ENCODE data around the gene ZKSCAN8.
"Not testable (repeated sequence)": the region's sequence is repeated elsewhere in the genome, so short reads cannot be mapped to it uniquely, and the experiment has no call there.

ZKSCAN8 gene

DNA sequence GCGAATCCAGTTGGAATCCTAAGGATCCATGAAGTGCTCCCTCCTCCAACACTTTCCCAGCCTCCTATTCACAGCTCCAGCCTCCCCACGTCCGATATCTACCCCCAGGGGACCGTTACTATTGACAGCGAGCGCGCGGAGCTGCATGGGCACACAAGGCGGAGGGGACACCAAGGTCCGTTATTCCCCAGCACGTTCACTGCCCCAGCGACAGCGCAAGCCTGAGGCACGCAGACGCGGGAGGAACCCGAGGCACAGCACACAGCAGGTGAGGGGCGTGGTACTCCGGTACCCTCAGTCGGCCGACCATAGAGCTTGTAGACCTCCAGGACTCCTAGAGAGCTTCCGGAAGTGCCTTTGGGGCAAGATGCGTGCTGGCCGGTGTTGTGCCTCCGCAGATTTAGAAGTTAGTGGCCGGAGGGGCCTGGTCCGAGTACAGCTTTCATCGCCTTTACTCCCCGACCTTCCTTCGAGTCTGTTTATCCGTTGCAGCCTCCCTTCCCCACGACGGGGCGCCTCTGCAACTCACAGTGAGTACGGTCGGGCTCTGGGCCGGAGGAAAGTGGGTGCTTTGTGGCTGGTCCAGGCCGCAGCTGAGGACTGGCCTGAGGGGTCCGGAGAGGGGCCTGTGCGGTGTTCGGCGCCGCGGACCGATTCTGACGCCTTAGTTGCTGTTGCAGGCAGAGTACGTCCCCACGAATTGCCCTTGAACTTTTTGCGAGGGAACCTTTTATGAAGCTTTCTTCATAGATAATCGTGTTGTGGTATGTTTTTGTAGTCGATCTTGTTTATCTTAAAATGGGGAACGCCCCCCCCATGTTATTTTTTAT, at the start of gene ZKSCAN8:
Gene ZKSCAN8, plus strand, starts transcription at position 384 of the 830 bp plus-strand sequence. CDS start 6,525 bp downstream, outside the sequence.
- DNase-seq: peak; percentile 97

- DNase-seq: not testable (repeated sequence)
These were observed 39.5 kb upstream of the ZKSCAN8 start for GRCh38 chr6:28102222-28102621.

GRCh38 chr6:28102699-28103098, 39.0 kb upstream of the ZKSCAN8 start:
- not testable (repeated sequence) for DNase-seq

DNA sequence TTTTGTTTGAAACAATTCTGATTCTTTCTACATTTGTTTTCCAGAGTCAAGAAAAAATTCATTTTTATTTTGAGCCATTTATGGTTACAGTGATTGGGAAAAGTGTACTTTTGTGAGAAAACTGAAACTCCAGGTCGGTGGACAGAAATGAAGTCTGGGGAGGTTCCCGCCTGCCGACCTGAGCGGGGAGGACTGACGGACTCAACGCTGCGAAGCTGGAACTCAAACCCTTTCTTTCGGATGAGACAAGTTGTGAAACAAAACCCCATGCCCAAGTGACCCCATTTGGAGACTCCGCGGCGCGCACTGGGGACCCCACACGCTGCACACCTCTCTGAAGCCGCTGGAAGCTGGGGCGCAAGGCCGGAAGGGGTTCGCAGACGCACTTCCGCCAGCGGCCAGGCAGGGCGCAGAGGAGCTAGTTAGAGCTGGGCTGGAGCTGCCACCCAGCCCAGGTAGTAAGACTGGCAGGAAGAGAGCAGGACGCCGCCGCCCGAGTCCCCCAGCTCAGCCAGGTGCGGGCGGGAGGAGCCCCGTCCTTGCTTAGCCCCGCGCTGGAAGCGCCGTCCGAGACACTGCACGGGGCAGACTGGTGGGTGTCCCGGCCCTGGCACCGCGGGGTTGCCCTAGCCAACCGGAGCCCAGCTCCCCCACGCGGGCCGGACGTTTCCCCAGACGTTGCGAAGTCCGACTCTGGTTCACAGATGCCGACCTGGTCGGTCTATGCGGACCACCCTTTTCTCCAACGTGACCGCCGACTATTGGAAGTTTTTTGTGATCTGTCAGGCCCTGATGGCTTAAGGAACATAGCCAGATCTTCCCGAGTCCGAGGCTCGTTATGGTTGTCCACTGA, 37.1 kb upstream of the ZKSCAN8 start:
- peak; percentile 86 for DNase-seq

- DNase-seq: peak; percentile 17
These were observed 36.4 kb upstream of the ZKSCAN8 start for GRCh38 chr6:28105245-28105639.

- no peak for DNase-seq
These were observed 34.2 kb upstream of the ZKSCAN8 start for GRCh38 chr6:28107506-28107905.

DNA sequence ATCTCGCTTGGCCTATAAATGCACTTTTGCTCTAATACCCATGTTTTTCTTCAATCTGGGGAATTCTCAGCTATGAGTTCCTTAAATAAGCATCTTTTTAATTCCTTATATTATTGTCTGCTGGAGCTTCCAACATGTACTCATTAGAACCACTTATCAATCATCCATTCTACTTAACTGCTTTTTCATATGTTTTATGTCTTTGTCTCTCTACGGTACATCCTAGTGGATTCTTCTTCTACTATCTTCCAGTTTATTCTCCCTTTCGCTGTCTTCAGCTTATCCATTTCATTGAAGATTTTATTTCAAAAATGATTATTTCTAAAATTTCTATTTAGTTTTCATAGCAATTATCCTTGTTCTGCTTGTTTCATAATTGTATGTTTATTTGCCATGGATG, 29.7 kb upstream of the ZKSCAN8 start:
- DNase-seq: no peak

DNA sequence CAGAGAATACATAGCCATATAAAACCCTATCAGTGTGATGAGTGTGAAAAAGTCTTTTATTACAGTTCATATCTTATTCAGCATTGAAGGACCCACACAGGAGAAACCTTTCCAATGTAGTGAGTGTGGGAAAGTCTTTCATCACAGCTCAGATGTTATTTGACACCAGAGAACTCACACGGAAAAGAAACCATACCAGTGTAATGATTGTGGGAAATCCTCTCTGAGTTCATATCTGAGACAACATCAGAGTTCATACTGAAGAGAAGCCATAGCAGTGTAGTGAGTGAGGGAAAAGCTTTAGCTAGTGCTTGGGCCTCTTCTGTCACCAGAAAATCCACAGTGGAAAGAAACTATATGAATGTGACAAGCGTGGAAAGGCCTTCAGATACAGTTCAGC, 25.9 kb upstream of the ZKSCAN8 start:
- DNase-seq: no peak

- no peak for DNase-seq
These were observed 24.2 kb upstream of the ZKSCAN8 start for GRCh38 chr6:28117386-28118050.

DNA sequence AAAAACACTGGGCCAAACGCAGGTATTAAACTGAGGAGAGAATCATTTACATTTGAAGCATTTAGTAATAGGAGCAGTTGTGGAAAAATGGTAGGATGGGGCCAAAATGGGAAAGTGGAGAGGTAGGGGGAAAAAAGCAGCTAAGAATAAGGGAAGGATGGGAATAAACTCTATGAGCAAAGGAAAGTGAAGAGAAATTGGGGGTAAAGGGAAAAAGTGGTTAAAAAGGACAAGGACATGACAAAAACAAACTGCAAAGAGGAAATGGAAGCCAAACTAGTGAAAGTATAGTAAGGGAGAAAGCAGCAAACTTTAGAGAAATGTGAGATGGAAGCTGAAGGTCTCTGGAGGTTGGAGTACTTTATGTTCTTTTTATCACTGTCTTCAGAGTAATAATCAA, 23.5 kb upstream of the ZKSCAN8 start:
- no peak for DNase-seq

GRCh38 chr6:28121876-28122275, 19.8 kb upstream of the ZKSCAN8 start:
- DNase-seq: no peak

- DNase-seq: not testable (repeated sequence)
These were observed 19.4 kb upstream of the ZKSCAN8 start for GRCh38 chr6:28122283-28122682.

DNA sequence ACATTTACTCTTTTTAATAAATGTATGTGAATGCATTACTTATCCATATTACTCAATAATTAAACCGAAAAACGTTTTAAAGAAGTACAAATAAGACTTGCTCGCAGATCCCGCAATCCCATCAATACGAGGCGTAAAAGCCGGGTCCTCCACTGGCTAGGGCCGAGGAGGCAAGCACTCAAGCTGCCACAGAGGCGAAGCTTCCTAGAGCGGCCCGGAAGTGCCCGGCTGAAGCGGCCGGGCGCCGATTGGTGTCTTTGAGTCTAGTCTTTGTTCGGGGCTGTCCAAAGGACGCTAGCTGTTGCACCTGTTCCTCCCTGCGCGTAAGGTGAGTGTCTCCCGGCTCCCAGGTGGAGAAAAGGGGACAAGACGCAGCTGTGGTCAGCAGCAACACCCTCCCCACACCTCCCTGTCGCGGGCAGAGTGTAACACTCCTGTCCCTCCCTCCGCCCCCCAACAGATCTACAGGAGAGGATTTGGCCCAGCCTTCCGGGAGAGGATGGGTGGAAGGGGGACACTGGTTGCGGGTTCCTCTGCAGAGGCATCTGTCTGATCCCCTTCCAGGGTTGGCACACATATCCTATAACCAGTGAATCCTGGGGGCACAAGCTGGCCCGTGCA, 17.2 kb upstream of the ZKSCAN8 start, which contains the start of gene ZSCAN16:
Gene ZSCAN16, plus strand, starts transcription at position 260 of the 621 bp plus-strand sequence. CDS start 835 bp downstream, outside the sequence.
- peak; percentile 95 for DNase-seq

- DNase-seq: no peak
These were observed 16.7 kb upstream of the ZKSCAN8 start for GRCh38 chr6:28124971-28125353.

GRCh38 chr6:28125401-28125800, 16.3 kb upstream of the ZKSCAN8 start:
- no peak for DNase-seq

- DNase-seq: peak; percentile 8
These were observed 7.7 kb upstream of the ZKSCAN8 start for GRCh38 chr6:28134015-28134414.

DNA sequence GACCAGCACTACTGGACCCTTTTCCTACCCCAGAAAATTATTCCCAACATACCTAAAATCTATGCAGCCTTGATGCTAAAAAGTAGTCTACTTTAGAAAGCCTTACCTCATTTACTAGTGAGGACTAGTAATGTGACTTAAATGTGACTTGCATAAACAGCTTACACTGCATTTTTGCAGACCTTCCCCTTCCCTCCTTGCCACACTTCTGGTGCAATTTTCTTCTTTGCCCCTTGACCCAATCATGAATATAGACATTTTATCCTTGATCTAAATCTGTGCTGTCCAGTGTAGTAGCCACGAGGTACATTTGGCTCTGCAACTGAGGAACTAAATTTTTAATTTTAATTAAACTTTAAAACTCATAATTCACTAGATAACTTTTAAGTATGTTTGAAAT, 7.0 kb upstream of the ZKSCAN8 start:
- no peak for DNase-seq

- DNase-seq: no peak
These were observed 6.3 kb upstream of the ZKSCAN8 start for GRCh38 chr6:28135393-28135792.

DNA sequence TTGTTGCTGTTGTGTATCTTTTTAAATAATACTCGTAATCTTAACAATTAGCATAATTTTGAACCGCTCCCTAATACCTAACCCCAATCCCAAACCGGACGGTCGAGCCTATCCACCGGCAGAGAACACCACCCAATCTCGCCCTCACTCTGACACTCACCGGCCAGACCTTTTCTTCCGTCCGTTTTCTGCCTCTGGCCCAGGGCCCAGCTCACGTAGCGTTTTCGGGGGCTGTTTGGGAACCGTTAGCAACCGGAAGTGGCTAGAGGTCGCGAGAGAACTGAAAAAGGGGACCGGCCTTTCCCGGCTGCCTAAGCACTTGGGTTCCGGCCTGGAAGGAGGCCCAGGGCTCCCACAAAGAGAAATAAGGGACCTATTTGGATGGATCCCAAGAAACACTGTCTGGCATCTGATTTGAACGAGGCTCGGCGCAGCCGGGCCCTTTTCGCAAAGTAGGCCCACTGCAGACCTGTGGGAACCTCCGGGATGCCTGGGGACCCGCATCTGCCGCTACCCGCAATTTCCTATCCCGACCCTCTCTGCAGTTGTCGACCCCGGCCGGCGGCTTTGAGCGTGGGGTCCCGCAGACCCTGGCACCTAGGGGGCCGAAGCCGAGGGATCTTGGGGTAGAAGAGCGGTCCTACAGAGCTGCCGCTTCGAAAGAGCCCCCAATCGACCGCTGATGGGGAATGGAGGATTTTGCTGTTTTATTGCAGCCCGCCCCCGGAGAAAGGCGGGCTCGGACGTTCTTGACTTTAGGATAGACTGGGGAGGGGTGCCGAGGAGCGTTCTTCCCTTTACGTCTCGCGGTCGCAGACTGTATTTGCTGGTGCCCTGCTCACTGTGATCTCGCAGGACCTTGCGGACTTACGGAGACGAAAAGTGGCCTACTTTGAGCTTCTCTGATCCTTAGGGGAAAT, 4.8 kb upstream of the ZKSCAN8 start:
- peak; percentile 91 for DNase-seq

GRCh38 chr6:28137505-28137981, 4.1 kb upstream of the ZKSCAN8 start:
- peak; percentile 12 for DNase-seq

DNA sequence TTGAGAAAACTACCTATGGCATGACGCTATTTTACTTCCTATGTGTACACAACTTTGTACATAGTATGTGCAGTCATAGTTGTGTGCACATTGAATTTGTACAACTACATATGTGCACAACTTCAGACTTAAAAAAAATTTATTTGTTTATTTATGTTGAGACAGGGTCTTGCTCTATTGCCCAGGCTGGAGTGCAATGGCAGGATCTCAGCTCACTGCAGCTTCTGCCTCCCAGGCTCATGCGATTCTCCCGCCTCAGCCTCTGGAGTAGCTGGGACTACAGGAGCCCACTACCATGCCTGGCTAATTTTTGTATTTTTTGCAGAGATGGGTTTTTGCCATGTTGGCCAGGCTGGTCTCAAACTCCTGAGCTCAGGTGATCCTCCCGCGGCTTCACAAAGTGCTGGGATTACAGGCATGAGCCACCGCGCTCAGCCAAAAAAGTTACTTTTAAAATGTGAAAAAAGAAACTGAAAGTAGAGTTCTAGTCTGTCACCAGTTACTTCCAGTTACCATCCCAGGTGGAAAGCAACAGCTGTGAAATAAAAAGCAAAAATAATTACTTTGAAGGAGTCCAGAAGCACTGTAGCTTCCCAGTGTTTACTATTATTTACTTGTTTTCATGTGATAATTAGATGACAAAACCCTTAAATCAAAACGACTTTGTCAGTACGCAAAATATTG, 1.7 kb upstream of the ZKSCAN8 start:
- DNase-seq: no peak

Data from NCI-H146 (cell line).